Right lobe of liver (tissue), 6 donors: ENCODE results near the gene PARD6G. TPM values are rescaled to one million over a fixed set of nuclear protein-coding genes. Genes with fewer than 3 reads are reported as not detected.

Experiments used
- ATAC-seq, 4 donors: fragments of 200-7000 bp; cut with Tn5 transposase; one replicate each; pipeline ENCODE4 v1.9.1; 2020; ENCODE audit warnings: mild to moderate bottlenecking in 4 of 4, moderate library complexity in 4 of 4
- DNase-seq, 3 donors: peaks; one replicate each; pipeline ENCODE4 v3.0.0-alpha.2; 2020
- H3K27ac ChIP-seq, 3 donors: fragments of 200-600 bp; one replicate each; pipeline ENCODE4 v1.8.0; 2022
- H3K27me3 ChIP-seq, 2 donors: fragments of 200-600 bp; one replicate each; pipeline ENCODE4 v1.8.0; 2022
- H3K36me3 ChIP-seq, 4 donors: fragments of 200-600 bp; sonication (generic) in 1 of 4; one replicate each; pipeline versions ENCODE4 v1.5.1 to v1.8.0; 2017 to 2022; ENCODE audit warnings: control low read depth in 1 of 4
- H3K4me1 ChIP-seq, 4 donors: fragments of 200-600 bp; sonication (generic) in 1 of 4; one replicate each; pipeline versions ENCODE4 v1.5.1 to v1.8.0; 2017 to 2022; ENCODE audit warnings: control low read depth in 1 of 4
- H3K4me3 ChIP-seq, 3 donors: fragments of 200-600 bp; one replicate each; pipeline ENCODE4 v1.8.0; 2022
- H3K9me3 ChIP-seq, 4 donors: fragments of 200-600 bp; sonication (generic) in 1 of 4; one replicate each; pipeline versions ENCODE4 v1.5.1 to v1.8.0; 2017 to 2022; ENCODE audit warnings: control low read depth in 1 of 4
- CTCF ChIP-seq, 4 donors: fragments of 200-600 bp in 3 of 4; fragments of 450-650 bp in 1 of 4; IDR thresholded peaks; one replicate each; pipeline versions ENCODE4 v1.5.1 to v1.8.0; 2016 to 2022; ENCODE audit warnings: antibody characterized with exemption in 4 of 4, mild to moderate bottlenecking in 2 of 4
- POLR2A ChIP-seq: fragments of 450-650 bp; IDR thresholded peaks from one replicate; pipeline ENCODE4 v1.6.1; 2017; ENCODE audit warnings: antibody characterized with exemption, mild to moderate bottlenecking
- WGBS: methylation state at CpG from one replicate; pipeline ENCODE4 v1.1.6; 2018; ENCODE audit warnings: low coverage, low lambda C conversion rate; ENCODE audit not compliant: insufficient coverage; ENCODE audit errors: missing lambda C conversion rate; 5-methylcytosine and 5-hydroxymethylcytosine counted together
- intact Hi-C, 2 donors: fragments of 100-400 bp; cut with DNase I; formaldehyde crosslinking; loops; one replicate each; pipeline versions ENCODE4 v1.11.2 to v1.14.1; 2022
- total RNA-seq, 6 experiments: library from RNA; depleted of rRNA in 2 of 6; stranded (reverse); fragments of >200 nt in 2 of 6; fragmentation: NEBNext Ultra II Directional in 3 of 6; extraction: Animal tissue kit (Norgen Biotek cat#: 25700) in 3 of 6; gene quantifications; one replicate each; pipeline versions ENCODE4 v1.1.0 to v1.2.4, GENCODE V29; 2016 to 2023
- donor health status: DM: no; HTN: yes; CAD: no.
- donor health status: DM: no; HTN: no; CAD: no.
- donor health status: DM: no; HTN: no; CAD: no.
- donor health status: DM: no; HTN: yes; CAD: no.
- donor health status: DM: no; HTN: yes; CAD: no.

The PARD6G gene
- total RNA-seq, 6 experiments from 2014 or later: 1.1 to 5.5 (median 2.1) TPM

- WGBS: 64% methylated on average over 4 of the region's 4 CpGs
- H3K27ac ChIP-seq: peak overlapping the region; percentile 22 to 36 (median 31)
- no peak for DNase-seq
Measured at GRCh38 chr18:80197528-80197927, 49.8 kb downstream of the PARD6G start.

GRCh38 chr18:80196528-80197320, 50.6 kb downstream of the PARD6G start:
- peak; percentile 44 to 54 (median 50) for ATAC-seq
- no peaks in the 10 kb centered on the region for H3K27me3 ChIP-seq
- no peak overlapping the region for H3K4me3 ChIP-seq
- no peak for DNase-seq
- no peak for TF ChIP-seq CTCF (IDR thresholded peaks at IDR 0.05)
- no peak for TF ChIP-seq POLR2A
- intact Hi-C loops: no loop called here
- no peaks in the 10 kb centered on the region for H3K36me3 ChIP-seq
- peak overlapping the region in 2 of 3 donors; percentile 22 to 36 for H3K27ac ChIP-seq
- WGBS: 60% methylated on average over 13 of the region's 13 CpGs
- H3K9me3 ChIP-seq: no peaks in the 10 kb centered on the region
- no peaks in the 10 kb centered on the region for H3K4me1 ChIP-seq

More at GRCh38 chr18:80197528-80197927, 49.8 kb downstream of the PARD6G start:
- no peak for TF ChIP-seq CTCF (IDR thresholded peaks at IDR 0.05)
- no peak for TF ChIP-seq POLR2A
- H3K4me1 ChIP-seq: no peaks in the 10 kb centered on the region
- H3K4me3 ChIP-seq: no peak overlapping the region
- intact Hi-C loops: no loop called here
- H3K27me3 ChIP-seq: no peaks in the 10 kb centered on the region
- no peaks in the 10 kb centered on the region for H3K9me3 ChIP-seq
- H3K36me3 ChIP-seq: no peaks in the 10 kb centered on the region
- peak in 3 of 4 donors; percentile 16 to 29 (median 21) for ATAC-seq

- no peak overlapping the region for H3K4me3 ChIP-seq
- ATAC-seq (no peak), DNase-seq (no peak)
- no peak overlapping the region for H3K27ac ChIP-seq
- H3K4me1 ChIP-seq: no peaks in the 10 kb centered on the region
- intact Hi-C loops: no loop called here
- TF ChIP-seq POLR2A: no peak
- TF ChIP-seq CTCF (IDR thresholded peaks at IDR 0.05): no peak
- H3K36me3 ChIP-seq: no peaks in the 10 kb centered on the region
- 81% methylated on average over 5 of the region's 15 CpGs for WGBS
- no peaks in the 10 kb centered on the region for H3K9me3 ChIP-seq
- no peaks in the 10 kb centered on the region for H3K27me3 ChIP-seq
Measured at GRCh38 chr18:80194874-80195570, 52.3 kb downstream of the PARD6G start.

GRCh38 chr18:80193701-80194100, 53.6 kb downstream of the PARD6G start:
- no peak for DNase-seq
- H3K27me3 ChIP-seq: no peaks in the 10 kb centered on the region
- TF ChIP-seq POLR2A: no peak
- no peaks in the 10 kb centered on the region for H3K9me3 ChIP-seq
- H3K27ac ChIP-seq: no peak overlapping the region
- ATAC-seq: peak; percentile 32 to 62 (median 52)
- intact Hi-C loops: no loop called here
- H3K4me1 ChIP-seq: no peaks in the 10 kb centered on the region
- H3K4me3 ChIP-seq: no peak overlapping the region
- WGBS: 40% methylated on average over 4 of the region's 5 CpGs
- no peaks in the 10 kb centered on the region for H3K36me3 ChIP-seq
